Hepatocyte (in vitro differentiated cells): ENCODE measurements around the gene SLC66A1. TPM values are rescaled to one million over a fixed set of nuclear protein-coding genes. Genes with fewer than 3 reads are reported as not detected.

Experiments
- DNase-seq: peaks from one replicate; pipeline ENCODE4 v3.0.0-alpha.2; 2016; ENCODE audit warnings: low spot score
- H2AFZ ChIP-seq: fragments of 200-600 bp; sonication (generic); 2 replicates; pipeline ENCODE4 v1.6.0; 2016; ENCODE audit warnings: antibody characterized with exemption, mild to moderate bottlenecking
- H3K27ac ChIP-seq: fragments of 200-600 bp; sonication (generic); 2 replicates; pipeline ENCODE4 v1.5.1; 2016; ENCODE audit warnings: mild to moderate bottlenecking
- H3K27me3 ChIP-seq: fragments of 200-600 bp; sonication (generic); 2 replicates; pipeline ENCODE4 v1.6.1; 2016
- H3K36me3 ChIP-seq: fragments of 200-600 bp; sonication (generic); replicated peaks from 2 replicates; pipeline ENCODE4 v1.5.1; 2016; ENCODE audit warnings: low read depth; ENCODE audit not compliant: insufficient read depth
- H3K4me1 ChIP-seq: fragments of 200-600 bp; sonication (generic); 2 replicates; pipeline ENCODE4 v1.5.1; 2016; ENCODE audit warnings: mild to moderate bottlenecking, moderate library complexity; ENCODE audit not compliant: insufficient read depth
- H3K4me2 ChIP-seq: fragments of 200-600 bp; sonication (generic); 2 replicates; pipeline ENCODE4 v1.6.0; 2016
- H3K4me3 ChIP-seq: fragments of 200-600 bp; sonication (generic); 2 replicates; pipeline ENCODE4 v1.5.1; 2016; ENCODE audit warnings: mild to moderate bottlenecking
- H3K79me2 ChIP-seq: fragments of 200-600 bp; sonication (generic); 2 replicates; pipeline ENCODE4 v1.6.0; 2017; ENCODE audit warnings: mild to moderate bottlenecking
- H3K9me2 ChIP-seq: fragments of 200-600 bp; sonication (generic); replicated peaks from 2 replicates; pipeline ENCODE4 v1.6.0; 2017; ENCODE audit warnings: mild to moderate bottlenecking; ENCODE audit not compliant: insufficient read depth
- H3K9me3 ChIP-seq: fragments of 200-600 bp; sonication (generic); 2 replicates; pipeline ENCODE4 v1.5.1; 2016; ENCODE audit warnings: low read depth, mild to moderate bottlenecking
- H4K20me1 ChIP-seq: fragments of 200-600 bp; sonication (generic); 2 replicates; pipeline ENCODE4 v1.6.0; 2016; ENCODE audit warnings: mild to moderate bottlenecking; ENCODE audit not compliant: insufficient read depth, poor library complexity, severe bottlenecking
- CTCF ChIP-seq: fragments of 200-600 bp; sonication (generic); IDR thresholded peaks from 2 replicates; pipeline ENCODE4 v1.5.1; 2016; ENCODE audit warnings: antibody characterized with exemption, mild to moderate bottlenecking; ENCODE audit not compliant: poor library complexity
- EZH2 ChIP-seq: fragments of 200-600 bp; sonication (generic); IDR thresholded peaks from 2 replicates; pipeline ENCODE4 v1.6.1; 2016; ENCODE audit warnings: antibody characterized with exemption, mild to moderate bottlenecking, borderline replicate concordance
- EZH2phosphoT487 ChIP-seq: fragments of 200-600 bp; sonication (generic); IDR thresholded peaks from one replicate; pipeline ENCODE4 v1.6.1; 2018; ENCODE audit warnings: antibody characterized with exemption, mild to moderate bottlenecking, low read depth, moderate library complexity; ENCODE audit not compliant: unreplicated experiment, severe bottlenecking
- WGBS: methylation state at CpG from one replicate; pipeline ENCODE4 v1.1.6; 2016; ENCODE audit warnings: low lambda C conversion rate; ENCODE audit errors: missing lambda C conversion rate; 5-methylcytosine and 5-hydroxymethylcytosine counted together
- polyA plus RNA-seq: library from polyadenylated mRNA; unstranded; fragments of >200 nt; fragmentation: Nextera tagmentation; extraction: Ambion mirVana; gene quantifications from 2 replicates; pipeline ENCODE4 v1.2.1, GENCODE V29; 2016
- total RNA-seq: library from RNA; depleted of rRNA; stranded (reverse); fragments of >200 nt; gene quantifications from 2 replicates; pipeline ENCODE4 v1.2.3, GENCODE V29; 2014

The SLC66A1 gene
- total and polyA plus RNA-seq, 2 experiments from 2014 or later, result 28.2 to 39.6 TPM

- Histone ChIP-seq H3K4me3 (no peak overlapping the region), H2AFZ (no peak overlapping the region), H3K27me3 (no peaks in the 10 kb centered on the region), H4K20me1 (no peaks in the 10 kb centered on the region), H3K79me2 (peaks cover 32% of the 10 kb centered on the region), H3K9me2 (no peaks in the 10 kb centered on the region), H3K4me2 (no peak overlapping the region), H3K27ac (no peak overlapping the region), H3K9me3 (no peaks in the 10 kb centered on the region), H3K4me1 (no peaks in the 10 kb centered on the region), H3K36me3 (no peaks in the 10 kb centered on the region)
- DNase-seq, result no peak
- 98% methylated on average over 10 of the region's 10 CpGs for WGBS
- no peak for TF ChIP-seq EZH2
- TF ChIP-seq CTCF, result no peak
- no peak for TF ChIP-seq EZH2phosphoT487
Observed at GRCh38 chr1:19307794-19308508, 4.2 kb upstream of the SLC66A1 start.

- 85% methylated on average over 3 of the region's 3 CpGs for WGBS
- Histone ChIP-seq H3K27ac (no peak overlapping the region), H3K36me3 (no peaks in the 10 kb centered on the region), H3K4me1 (peaks cover 5% of the 10 kb centered on the region), H3K9me2 (no peaks in the 10 kb centered on the region), H3K9me3 (no peaks in the 10 kb centered on the region), H3K4me3 (no peak overlapping the region), H3K27me3 (no peaks in the 10 kb centered on the region), H3K79me2 (peaks cover 37% of the 10 kb centered on the region), H4K20me1 (no peaks in the 10 kb centered on the region), H2AFZ (no peak overlapping the region), H3K4me2 (no peak overlapping the region)
- TF ChIP-seq CTCF (no peak), EZH2phosphoT487 (no peak), EZH2 (no peak)
- no peak for DNase-seq
Observed at GRCh38 chr1:19308509-19308907, 3.6 kb upstream of the SLC66A1 start.

- 92% methylated on average over 6 of the region's 6 CpGs for WGBS
- Histone ChIP-seq H3K79me2 (peaks cover 43% of the 10 kb centered on the region), H3K4me2 (no peak overlapping the region), H3K9me3 (no peaks in the 10 kb centered on the region), H3K27ac (no peak overlapping the region), H4K20me1 (peaks cover 3% of the 10 kb centered on the region), H3K9me2 (no peaks in the 10 kb centered on the region), H3K36me3 (no peaks in the 10 kb centered on the region), H3K4me1 (peaks cover 5% of the 10 kb centered on the region), H3K4me3 (no peak overlapping the region), H3K27me3 (no peaks in the 10 kb centered on the region), H2AFZ (no peak overlapping the region)
- TF ChIP-seq CTCF, result no peak
- no peak for TF ChIP-seq EZH2
- TF ChIP-seq EZH2phosphoT487, result no peak
- DNase-seq, result no peak
Observed at GRCh38 chr1:19309123-19309813, 2.9 kb upstream of the SLC66A1 start.
